SK-N-SH treated with all-trans-retinoic acid at 6 μM for 48 hours (cell line): ENCODE data around the gene SDC1.

Experiments
- ISL1 ChIP-seq: fragments of 250-450 bp; sonication (Bioruptor Pico); IDR thresholded peaks from 2 replicates; pipeline ENCODE4 v2.1.2; 2022; ENCODE audit warnings: mild to moderate bottlenecking, moderate library complexity
- ZNF8 ChIP-seq: fragments of 450-650 bp; formaldehyde crosslinking; IDR thresholded peaks from 2 replicates; pipeline ENCODE4 v1.5.0; 2020; ENCODE audit warnings: mild to moderate bottlenecking, moderate library complexity
- TF ChIP-seq, protein P1 (sequence below): fragments of 250-450 bp; sonication (Bioruptor Pico); IDR thresholded peaks from 2 replicates; pipeline ENCODE4 v1.8.0; 2021; ENCODE audit warnings: low read depth, mild to moderate bottlenecking, moderate library complexity, borderline replicate concordance

GRCh38 chr2:20210462-20210861, 14.5 kb downstream of the SDC1 start:
- TF ChIP-seq ZNF8 (CRISPR knock-in tag) (no peak), ISL1 (no peak)
- TF ChIP-seq, protein P1, sequence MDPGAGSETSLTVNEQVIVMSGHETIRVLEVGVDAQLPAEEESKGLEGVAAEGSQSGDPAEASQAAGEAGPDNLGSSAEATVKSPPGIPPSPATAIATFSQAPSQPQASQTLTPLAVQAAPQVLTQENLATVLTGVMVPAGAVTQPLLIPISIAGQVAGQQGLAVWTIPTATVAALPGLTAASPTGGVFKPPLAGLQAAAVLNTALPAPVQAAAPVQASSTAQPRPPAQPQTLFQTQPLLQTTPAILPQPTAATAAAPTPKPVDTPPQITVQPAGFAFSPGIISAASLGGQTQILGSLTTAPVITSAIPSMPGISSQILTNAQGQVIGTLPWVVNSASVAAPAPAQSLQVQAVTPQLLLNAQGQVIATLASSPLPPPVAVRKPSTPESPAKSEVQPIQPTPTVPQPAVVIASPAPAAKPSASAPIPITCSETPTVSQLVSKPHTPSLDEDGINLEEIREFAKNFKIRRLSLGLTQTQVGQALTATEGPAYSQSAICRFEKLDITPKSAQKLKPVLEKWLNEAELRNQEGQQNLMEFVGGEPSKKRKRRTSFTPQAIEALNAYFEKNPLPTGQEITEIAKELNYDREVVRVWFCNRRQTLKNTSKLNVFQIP: no peak
